Measurements from ENCODE around the gene PDE3B.

GRCh38 chr11:14698771-14699170 is 55.2 kb downstream of the PDE3B start:
- TF ChIP-seq CTCF (conservative IDR thresholded peaks at IDR 0.05; ENCODE audit: low read depth, low read length) (no peak), MXI1 (IDR thresholded peaks at IDR 0.05; ENCODE audit: borderline replicate concordance, low read depth, low read length) (no peak), POLR2A (IDR thresholded peaks at IDR 0.05; ENCODE audit: low read depth, low read length) (no peak), BHLHE40 (IDR thresholded peaks at IDR 0.05; ENCODE audit: low read depth, low read length) (no peak), USF2 (IDR thresholded peaks at IDR 0.05; ENCODE audit: low read depth, low read length) (no peak), FOS (IDR thresholded peaks at IDR 0.05; ENCODE audit: low read depth, low read length) (no peak), RAD21 (IDR thresholded peaks at IDR 0.05; ENCODE audit: low read length) (no peak), MAZ (IDR thresholded peaks at IDR 0.05; ENCODE audit: borderline replicate concordance, low read depth, low read length) (no peak), CEBPB (IDR thresholded peaks at IDR 0.05; ENCODE audit: low read depth, low read length) (no peak), MAFK (IDR thresholded peaks at IDR 0.05; ENCODE audit: low read depth, low read length) (no peak), NFE2L2 (IDR thresholded peaks at IDR 0.05; ENCODE audit: low read depth, low read length) (no peak), ELK1 (IDR thresholded peaks at IDR 0.05; ENCODE audit: borderline replicate concordance, low read depth, low read length) (no peak), RCOR1 (IDR thresholded peaks at IDR 0.05; ENCODE audit: insufficient replicate concordance, low read length) (no peak)

All from IMR-90 (cell line).